Effector memory CD4-positive, alpha-beta T cell (primary cell): ENCODE data around the gene L1TD1.
"Not testable (repeated sequence)": the region's sequence is repeated elsewhere in the genome, so short reads cannot be mapped to it uniquely, and the experiment has no call there.

ENCODE experiments used
- DNase-seq, 3 donors: peaks; one replicate each; pipeline ENCODE4 v3.0.0-alpha.2; 2020
- H3K27ac ChIP-seq: 2 replicates; pipeline ENCODE4 v1.7.0; 2013; ENCODE audit warnings: mild to moderate bottlenecking, low read length, moderate library complexity; ENCODE audit not compliant: insufficient read depth, poor library complexity, severe bottlenecking
- H3K27me3 ChIP-seq: replicated peaks from 2 replicates; pipeline ENCODE4 v1.7.0; 2013; ENCODE audit warnings: mild to moderate bottlenecking, low read length; ENCODE audit not compliant: insufficient read depth, control insufficient read depth, poor library complexity, severe bottlenecking
- H3K36me3 ChIP-seq: 2 replicates; pipeline ENCODE4 v1.7.0; 2013; ENCODE audit warnings: mild to moderate bottlenecking, low read length, moderate library complexity; ENCODE audit not compliant: control insufficient read depth, insufficient read depth
- H3K4me1 ChIP-seq: 2 replicates; pipeline ENCODE4 v1.7.0; 2013; ENCODE audit warnings: low read length, mild to moderate bottlenecking; ENCODE audit not compliant: control insufficient read depth, insufficient read depth, poor library complexity, severe bottlenecking
- H3K4me3 ChIP-seq: 2 replicates; pipeline ENCODE4 v1.7.0; 2013; ENCODE audit warnings: low read length, low read depth, mild to moderate bottlenecking; ENCODE audit not compliant: insufficient read depth, poor library complexity, severe bottlenecking
- H3K9me3 ChIP-seq: 2 replicates; pipeline ENCODE4 v1.7.0; 2013; ENCODE audit warnings: mild to moderate bottlenecking, low read length, moderate library complexity; ENCODE audit not compliant: control insufficient read depth

The L1TD1 gene

GRCh38 chr1:62241371-62242131, 46.9 kb downstream of the L1TD1 start:
- H3K36me3 ChIP-seq: no peaks in the 10 kb centered on the region
- no peaks in the 10 kb centered on the region for H3K27me3 ChIP-seq
- no peaks in the 10 kb centered on the region for H3K4me1 ChIP-seq
- H3K4me3 ChIP-seq: no peak overlapping the region
- no peaks in the 10 kb centered on the region for H3K9me3 ChIP-seq
- H3K27ac ChIP-seq: no peak overlapping the region
- no peak for DNase-seq

- H3K36me3 ChIP-seq, H3K27me3 ChIP-seq, H3K4me3 ChIP-seq, DNase-seq, H3K4me1 ChIP-seq, H3K27ac ChIP-seq, H3K9me3 ChIP-seq: not testable (repeated sequence)
Observed at GRCh38 chr1:62244380-62244779, 49.7 kb downstream of the L1TD1 start.

- DNase-seq: no peak
- H3K4me1 ChIP-seq: no peaks in the 10 kb centered on the region
- H3K27ac ChIP-seq: no peak overlapping the region
- H3K9me3 ChIP-seq: no peaks in the 10 kb centered on the region
- H3K4me3 ChIP-seq: no peak overlapping the region
- H3K27me3 ChIP-seq: no peaks in the 10 kb centered on the region
- no peaks in the 10 kb centered on the region for H3K36me3 ChIP-seq
Observed at GRCh38 chr1:62245201-62245600, 50.6 kb downstream of the L1TD1 start.

GRCh38 chr1:62247391-62248168, 52.9 kb downstream of the L1TD1 start:
- no peaks in the 10 kb centered on the region for H3K27me3 ChIP-seq
- no peaks in the 10 kb centered on the region for H3K4me1 ChIP-seq
- DNase-seq: no peak
- no peaks in the 10 kb centered on the region for H3K36me3 ChIP-seq
- H3K4me3 ChIP-seq: no peak overlapping the region
- no peaks in the 10 kb centered on the region for H3K9me3 ChIP-seq
- no peak overlapping the region for H3K27ac ChIP-seq

DNA sequence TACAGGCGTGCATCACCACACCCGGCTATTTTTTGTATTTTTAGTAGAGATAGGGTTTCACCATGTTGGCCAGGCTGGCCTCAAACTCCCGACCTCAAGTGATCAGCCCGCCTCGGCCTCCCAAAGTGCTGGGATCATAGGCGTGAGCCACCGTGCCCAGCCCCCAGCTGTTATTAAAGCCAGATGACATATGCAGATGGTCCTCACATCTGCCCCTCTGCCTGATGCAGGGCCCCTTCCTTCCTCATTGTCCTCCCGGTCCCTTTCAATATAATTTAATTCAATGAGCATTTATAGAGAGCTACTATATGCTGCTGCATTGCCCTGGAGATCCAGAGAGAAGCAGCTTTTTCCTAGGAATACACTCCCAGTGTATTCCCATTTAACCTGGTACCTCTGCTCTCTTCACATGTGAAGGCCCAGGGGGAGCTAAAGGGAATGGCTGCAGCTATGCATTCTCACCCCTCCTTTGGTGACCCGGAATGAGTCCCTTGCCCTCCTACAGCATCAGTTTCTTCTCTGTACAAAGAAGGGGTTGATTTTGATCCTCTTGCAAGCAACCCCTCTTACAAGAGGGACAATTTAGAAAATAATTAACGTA, 55.6 kb downstream of the L1TD1 start:
- Histone ChIP-seq H3K4me3 (no peak overlapping the region), H3K27me3 (no peaks in the 10 kb centered on the region), H3K27ac (no peak overlapping the region), H3K36me3 (no peaks in the 10 kb centered on the region), H3K4me1 (no peaks in the 10 kb centered on the region), H3K9me3 (no peaks in the 10 kb centered on the region)
- no peak for DNase-seq

GRCh38 chr1:62259551-62259950, 64.9 kb downstream of the L1TD1 start:
- H3K27me3 ChIP-seq: no peaks in the 10 kb centered on the region
- no peaks in the 10 kb centered on the region for H3K9me3 ChIP-seq
- H3K27ac ChIP-seq: no peak overlapping the region
- H3K4me3 ChIP-seq: no peak overlapping the region
- no peak for DNase-seq
- H3K36me3 ChIP-seq: no peaks in the 10 kb centered on the region
- H3K4me1 ChIP-seq: no peaks in the 10 kb centered on the region

DNA sequence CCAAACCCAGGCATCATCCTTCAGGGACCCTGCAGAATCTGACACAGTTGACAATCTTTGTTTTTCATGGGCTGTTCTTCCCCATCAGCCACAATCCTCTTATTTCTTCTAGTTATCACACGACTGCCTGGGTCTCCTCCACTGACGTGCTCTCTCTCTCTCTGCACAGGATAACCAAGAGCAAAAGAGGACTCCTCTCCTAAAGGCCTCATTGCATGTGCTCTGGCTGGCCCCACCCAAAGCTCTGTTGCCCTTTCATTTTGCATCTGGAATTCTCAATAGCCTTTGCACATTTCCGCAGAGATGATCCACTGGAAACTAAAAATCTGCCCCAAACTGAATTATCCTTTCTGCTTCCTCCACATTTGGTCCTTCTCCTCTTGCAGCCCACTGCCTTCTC, 66.0 kb downstream of the L1TD1 start:
- Histone ChIP-seq H3K4me1 (no peaks in the 10 kb centered on the region), H3K9me3 (no peaks in the 10 kb centered on the region), H3K36me3 (no peaks in the 10 kb centered on the region), H3K27ac (no peak overlapping the region), H3K27me3 (no peaks in the 10 kb centered on the region), H3K4me3 (no peak overlapping the region)
- no peak for DNase-seq
